Adipocyte (in vitro differentiated cells): ENCODE data around the gene RPS2.

Source experiments
- DNase-seq: peaks from one replicate; pipeline ENCODE4 v3.0.0-alpha.2; 2015; ENCODE audit warnings: low read depth
- H3K27me3 ChIP-seq: replicated peaks from 2 replicates; pipeline ENCODE4 v1.7.0; 2013; ENCODE audit warnings: mild to moderate bottlenecking, low read length, moderate library complexity; ENCODE audit not compliant: control insufficient read depth, insufficient read depth
- H3K36me3 ChIP-seq: 2 replicates; pipeline ENCODE4 v1.7.0; 2013; ENCODE audit warnings: low read length, mild to moderate bottlenecking, moderate library complexity; ENCODE audit not compliant: control insufficient read depth, insufficient read depth, severe bottlenecking
- H3K4me1 ChIP-seq: 2 replicates; pipeline ENCODE4 v1.7.0; 2013; ENCODE audit warnings: mild to moderate bottlenecking, low read length, moderate library complexity; ENCODE audit not compliant: control insufficient read depth, insufficient read depth
- H3K4me3 ChIP-seq: 2 replicates; pipeline ENCODE4 v1.7.0; 2013; ENCODE audit warnings: mild to moderate bottlenecking, low read length, moderate library complexity
- H3K9ac ChIP-seq: 2 replicates; pipeline ENCODE4 v1.7.0; 2013; ENCODE audit warnings: mild to moderate bottlenecking, low read length, moderate library complexity
- H3K9me3 ChIP-seq: 2 replicates; pipeline ENCODE4 v1.7.0; 2013; ENCODE audit warnings: mild to moderate bottlenecking, low read length, moderate library complexity; ENCODE audit not compliant: control insufficient read depth

Gene RPS2

GRCh38 chr16:1997494-1998359 lies 33.1 kb upstream of the RPS2 start:
- H3K9me3 ChIP-seq, result no peaks in the 10 kb centered on the region
- H3K27me3 ChIP-seq, result no peaks in the 10 kb centered on the region
- H3K4me1 ChIP-seq, result peaks cover 24% of the 10 kb centered on the region
- peaks cover 49% of the 10 kb centered on the region for H3K36me3 ChIP-seq
- DNase-seq, result peak; percentile 27
- no peak overlapping the region for H3K4me3 ChIP-seq
- peak overlapping the region; percentile 47 for H3K9ac ChIP-seq

GRCh38 chr16:1993731-1994131 lies 29.1 kb upstream of the RPS2 start:
- H3K27me3 ChIP-seq, result peaks cover 18% of the 10 kb centered on the region
- H3K36me3 ChIP-seq, result peaks cover 12% of the 10 kb centered on the region
- H3K9ac ChIP-seq, result no peak overlapping the region
- DNase-seq, result no peak
- H3K4me1 ChIP-seq, result peaks cover 30% of the 10 kb centered on the region
- H3K9me3 ChIP-seq, result no peaks in the 10 kb centered on the region
- H3K4me3 ChIP-seq, result no peak overlapping the region

- peaks cover 24% of the 10 kb centered on the region for H3K4me1 ChIP-seq
- H3K9ac ChIP-seq, result no peak overlapping the region
- H3K27me3 ChIP-seq, result peaks cover 18% of the 10 kb centered on the region
- H3K9me3 ChIP-seq, result no peaks in the 10 kb centered on the region
- no peak overlapping the region for H3K4me3 ChIP-seq
- DNase-seq, result no peak
- H3K36me3 ChIP-seq, result peaks cover 7% of the 10 kb centered on the region
Observed at GRCh38 chr16:1992704-1993317, 28.2 kb upstream of the RPS2 start.

GRCh38 chr16:1991948-1992703 lies 27.5 kb upstream of the RPS2 start:
- DNase-seq, result peak; percentile 97
- peaks cover 18% of the 10 kb centered on the region for H3K27me3 ChIP-seq
- peak overlapping the region; percentile 73 for H3K4me3 ChIP-seq
- H3K9ac ChIP-seq, result peak overlapping the region; percentile 56
- peaks cover 6% of the 10 kb centered on the region for H3K36me3 ChIP-seq
- no peaks in the 10 kb centered on the region for H3K9me3 ChIP-seq
- peaks cover 17% of the 10 kb centered on the region for H3K4me1 ChIP-seq

- Histone ChIP-seq H3K9ac (peak overlapping the region; percentile 56), H3K4me3 (peak overlapping the region; percentile 73), H3K36me3 (peaks cover 8% of the 10 kb centered on the region), H3K9me3 (no peaks in the 10 kb centered on the region), H3K4me1 (peaks cover 11% of the 10 kb centered on the region), H3K27me3 (peaks cover 18% of the 10 kb centered on the region)
- no peak for DNase-seq
Observed at GRCh38 chr16:1991588-1991947, 26.9 kb upstream of the RPS2 start.

GRCh38 chr16:1991135-1991551 lies 26.5 kb upstream of the RPS2 start:
- peaks cover 10% of the 10 kb centered on the region for H3K4me1 ChIP-seq
- no peak overlapping the region for H3K9ac ChIP-seq
- peaks cover 12% of the 10 kb centered on the region for H3K36me3 ChIP-seq
- peaks cover 18% of the 10 kb centered on the region for H3K27me3 ChIP-seq
- H3K9me3 ChIP-seq, result no peaks in the 10 kb centered on the region
- no peak overlapping the region for H3K4me3 ChIP-seq
- DNase-seq, result no peak

- H3K27me3 ChIP-seq, result peaks cover 18% of the 10 kb centered on the region
- DNase-seq, result peak; percentile 29
- peaks cover 10% of the 10 kb centered on the region for H3K4me1 ChIP-seq
- no peaks in the 10 kb centered on the region for H3K9me3 ChIP-seq
- H3K9ac ChIP-seq, result no peak overlapping the region
- H3K36me3 ChIP-seq, result peaks cover 16% of the 10 kb centered on the region
- H3K4me3 ChIP-seq, result no peak overlapping the region
Observed at GRCh38 chr16:1990351-1991134, 25.9 kb upstream of the RPS2 start.

GRCh38 chr16:1990101-1990350 lies 25.4 kb upstream of the RPS2 start:
- Histone ChIP-seq H3K27me3 (peaks cover 18% of the 10 kb centered on the region), H3K36me3 (peaks cover 11% of the 10 kb centered on the region), H3K4me1 (peaks cover 15% of the 10 kb centered on the region), H3K9me3 (no peaks in the 10 kb centered on the region), H3K9ac (no peak overlapping the region), H3K4me3 (no peak overlapping the region)
- no peak for DNase-seq

GRCh38 chr16:1989209-1990100 lies 24.8 kb upstream of the RPS2 start, which contains the start of gene SYNGR3:
SYNGR3 (plus strand) TSS chr16:1989970; CDS start chr16:1990103, 133 bp downstream.
- Histone ChIP-seq H3K4me3 (no peak within 1 kb of the TSS), H3K9ac (no peak within 1 kb of the TSS), H3K36me3 (peaks cover 11% of the 10 kb centered on the region), H3K27me3 (peaks cover 18% of the 10 kb centered on the region), H3K9me3 (no peaks in the 10 kb centered on the region), H3K4me1 (peaks cover 20% of the 10 kb centered on the region)
- peak; percentile 47 for DNase-seq

- DNase-seq, result no peak
- peaks cover 18% of the 10 kb centered on the region for H3K27me3 ChIP-seq
- H3K4me1 ChIP-seq, result peaks cover 16% of the 10 kb centered on the region
- H3K4me3 ChIP-seq, result no peak overlapping the region
- peaks cover 11% of the 10 kb centered on the region for H3K36me3 ChIP-seq
- H3K9me3 ChIP-seq, result no peaks in the 10 kb centered on the region
- no peak overlapping the region for H3K9ac ChIP-seq
Observed at GRCh38 chr16:1987198-1987597, 22.6 kb upstream of the RPS2 start.
